Esophagus squamous epithelium (tissue), 4 donors: Measurements from ENCODE around the gene PDK2.
A peak's percentile ranks its signal among the peaks of the same experiment; 100 is the strongest.

Experiments used
- CTCF ChIP-seq, 6 experiments: fragments of 450-650 bp in 4 of 6; fragments of 200-600 bp in 2 of 6; sonication (generic) in 2 of 6; IDR thresholded peaks; one replicate each; pipeline ENCODE4 v1.5.1; 2016 to 2019; ENCODE audit warnings: antibody characterized with exemption in 6 of 6, mild to moderate bottlenecking in 4 of 6, moderate library complexity in 4 of 6
- POLR2A ChIP-seq, 4 donors: fragments of 450-650 bp; IDR thresholded peaks; one replicate each; pipeline ENCODE4 v1.6.1; 2017; ENCODE audit warnings: antibody characterized with exemption in 4 of 4, mild to moderate bottlenecking in 4 of 4, moderate library complexity in 3 of 4

- peak in 1 of 6 experiments; percentile 8 for TF ChIP-seq CTCF (IDR thresholded peaks at IDR 0.05)
- TF ChIP-seq POLR2A (IDR thresholded peaks at IDR 0.05), result no peak
Measured at GRCh38 chr17:50111673-50112655, 16.8 kb downstream of the PDK2 start.
